Osteoblast (primary cell): ENCODE results near the gene ZEB1. TPM values are rescaled to one million over a fixed set of nuclear protein-coding genes. Genes with fewer than 3 reads are reported as not detected.

Source experiments
- DNase-seq: peaks from one replicate; pipeline ENCODE4 v3.0.0; 2011; ENCODE audit warnings: low spot score, mixed read lengths; ENCODE audit not compliant: insufficient read length; ENCODE audit errors: missing footprints
- H2AFZ ChIP-seq: 2 replicates; pipeline ENCODE4 v1.6.0; 2011; ENCODE audit warnings: mild to moderate bottlenecking, low read length
- H3K27ac ChIP-seq: 2 replicates; pipeline ENCODE4 v1.5.1; 2011; ENCODE audit warnings: mild to moderate bottlenecking, low read depth, low read length, moderate library complexity
- H3K27me3 ChIP-seq: 2 replicates; pipeline ENCODE4 v1.6.0; 2012; ENCODE audit warnings: mild to moderate bottlenecking, control low read depth, inconsistent platforms, low read length, moderate library complexity; ENCODE audit not compliant: insufficient read depth
- H3K36me3 ChIP-seq: 2 replicates; pipeline ENCODE4 v1.5.1; 2011; ENCODE audit warnings: mild to moderate bottlenecking, low read length, control low read depth, moderate library complexity; ENCODE audit not compliant: insufficient read depth
- H3K4me1 ChIP-seq: 2 replicates; pipeline ENCODE4 v1.5.1; 2011; ENCODE audit warnings: mild to moderate bottlenecking, low read length, control low read depth, moderate library complexity; ENCODE audit not compliant: insufficient read depth
- H3K4me2 ChIP-seq: 2 replicates; pipeline ENCODE4 v1.6.0; 2011; ENCODE audit warnings: mild to moderate bottlenecking, low read length; ENCODE audit not compliant: insufficient read depth
- H3K4me3 ChIP-seq: fragments of 200-600 bp; sonication (generic); 3 replicates; pipeline ENCODE4 v1.5.1; 2012; ENCODE audit warnings: mild to moderate bottlenecking, low read length, inconsistent platforms; ENCODE audit not compliant: insufficient read depth
- H3K79me2 ChIP-seq: 2 replicates; pipeline ENCODE4 v1.6.0; 2012; ENCODE audit warnings: mild to moderate bottlenecking, low read length, control low read depth, inconsistent platforms; ENCODE audit not compliant: insufficient read depth
- H3K9me3 ChIP-seq: 2 replicates; pipeline ENCODE4 v1.5.1; 2011; ENCODE audit warnings: low read depth, low read length, control low read depth
- H4K20me1 ChIP-seq: 2 replicates; pipeline ENCODE4 v1.6.0; 2012; ENCODE audit warnings: mild to moderate bottlenecking, low read length, control low read depth; ENCODE audit not compliant: insufficient read depth
- CTCF ChIP-seq: IDR thresholded peaks from 2 replicates; pipeline ENCODE4 v1.5.1; 2011; ENCODE audit warnings: mild to moderate bottlenecking, low read depth, low read length, moderate library complexity; ENCODE audit errors: extremely low read depth
- total RNA-seq: library from RNA; depleted of rRNA; stranded (reverse); fragments of >200 nt; gene quantifications from 2 replicates; pipeline ENCODE4 v1.2.3, GENCODE V29; 2012

The ZEB1 gene
- total RNA-seq, 1 donor: 56.1 TPM

DNA sequence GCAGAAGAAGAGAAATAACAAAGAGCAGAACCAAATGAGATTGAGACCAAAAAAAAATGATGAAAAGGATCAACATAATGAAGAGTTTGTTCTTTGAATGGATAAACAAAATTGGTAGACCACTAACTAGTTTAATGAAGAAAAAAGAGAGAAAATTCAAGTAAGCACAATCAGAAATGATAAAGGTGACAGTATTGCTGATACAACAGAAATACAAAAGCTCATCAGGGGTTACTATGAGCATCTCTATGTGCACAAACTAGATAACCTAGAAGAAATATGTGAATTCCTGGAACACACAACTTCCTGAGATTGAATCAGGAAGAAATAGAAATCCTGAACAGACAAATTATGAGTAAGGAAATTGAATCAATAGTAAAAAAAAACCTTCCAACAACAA is 157.1 kb downstream of the ZEB1 start:
- DNase-seq: no peak
- H3K79me2 ChIP-seq: no peaks in the 10 kb centered on the region
- H3K4me2 ChIP-seq: no peak overlapping the region
- no peak overlapping the region for H2AFZ ChIP-seq
- no peaks in the 10 kb centered on the region for H4K20me1 ChIP-seq
- H3K4me3 ChIP-seq: no peak overlapping the region
- H3K27ac ChIP-seq: no peak overlapping the region
- no peak for TF ChIP-seq CTCF
- no peaks in the 10 kb centered on the region for H3K36me3 ChIP-seq
- H3K9me3 ChIP-seq: no peaks in the 10 kb centered on the region
- no peaks in the 10 kb centered on the region for H3K27me3 ChIP-seq
- H3K4me1 ChIP-seq: no peaks in the 10 kb centered on the region

GRCh38 chr10:31477584-31477983 is 158.6 kb downstream of the ZEB1 start:
- Histone ChIP-seq H3K4me2 (no peak overlapping the region), H3K79me2 (peaks cover 4% of the 10 kb centered on the region), H3K9me3 (no peaks in the 10 kb centered on the region), H3K27me3 (no peaks in the 10 kb centered on the region), H3K27ac (no peak overlapping the region), H4K20me1 (no peaks in the 10 kb centered on the region), H3K4me3 (no peak overlapping the region), H3K36me3 (no peaks in the 10 kb centered on the region), H2AFZ (no peak overlapping the region), H3K4me1 (no peaks in the 10 kb centered on the region)
- TF ChIP-seq CTCF: no peak
- DNase-seq: no peak

- H3K36me3 ChIP-seq: no peaks in the 10 kb centered on the region
- peaks cover 7% of the 10 kb centered on the region for H3K79me2 ChIP-seq
- no peaks in the 10 kb centered on the region for H3K9me3 ChIP-seq
- no peak overlapping the region for H3K27ac ChIP-seq
- H3K27me3 ChIP-seq: no peaks in the 10 kb centered on the region
- no peak for DNase-seq
- no peak overlapping the region for H2AFZ ChIP-seq
- H3K4me2 ChIP-seq: no peak overlapping the region
- no peaks in the 10 kb centered on the region for H3K4me1 ChIP-seq
- H3K4me3 ChIP-seq: no peak overlapping the region
- TF ChIP-seq CTCF: no peak
- H4K20me1 ChIP-seq: no peaks in the 10 kb centered on the region
These were observed 160.7 kb downstream of the ZEB1 start for GRCh38 chr10:31479752-31480151.

DNA sequence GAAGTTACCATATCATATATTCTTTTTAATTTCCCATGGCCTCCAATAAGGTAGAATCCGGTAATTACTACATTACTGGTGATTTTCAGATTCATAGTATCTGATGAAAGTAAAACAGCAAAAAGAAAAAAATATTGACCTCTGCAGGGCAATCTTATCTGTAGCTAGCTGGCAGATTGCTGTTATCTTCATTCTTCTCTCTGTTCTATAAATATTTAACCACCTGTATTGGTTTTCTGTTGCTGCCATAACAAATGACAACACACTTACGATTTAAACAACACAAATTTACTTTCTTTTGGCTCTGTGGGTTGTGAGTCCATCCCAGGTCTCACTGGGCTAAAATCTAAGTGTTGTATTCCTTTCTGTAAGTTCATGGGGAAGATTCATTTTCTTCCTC is 164.5 kb downstream of the ZEB1 start:
- Histone ChIP-seq H3K27me3 (no peaks in the 10 kb centered on the region), H3K9me3 (no peaks in the 10 kb centered on the region), H4K20me1 (no peaks in the 10 kb centered on the region), H3K4me1 (no peaks in the 10 kb centered on the region), H2AFZ (no peak overlapping the region), H3K36me3 (no peaks in the 10 kb centered on the region), H3K4me3 (no peak overlapping the region), H3K79me2 (peaks cover 28% of the 10 kb centered on the region), H3K27ac (no peak overlapping the region), H3K4me2 (no peak overlapping the region)
- DNase-seq: no peak
- TF ChIP-seq CTCF: no peak
